HG03064 (cell line): Measurements from ENCODE around the gene TUSC2.
A peak's percentile ranks its signal among the peaks of the same experiment; 100 is the strongest.
"Not testable (repeated sequence)": the region's sequence is repeated elsewhere in the genome, so short reads cannot be mapped to it uniquely, and the experiment has no call there.

Source experiments
- ATAC-seq: cut with Tn5 transposase; IDR thresholded peaks from one replicate; pipeline ENCODE4 v1.9.1; 2021; ENCODE audit warnings: low read depth; ENCODE audit not compliant: unreplicated experiment

Gene TUSC2

GRCh38 chr3:50319894-50320625, 8.0 kb downstream of the TUSC2 start:
- no peak for ATAC-seq

- no peak for ATAC-seq
Observed at GRCh38 chr3:50319181-50319893, 8.7 kb downstream of the TUSC2 start.

- no peak for ATAC-seq
Observed at GRCh38 chr3:50318615-50319014, 9.4 kb downstream of the TUSC2 start.

- no peak for ATAC-seq
Observed at GRCh38 chr3:50318163-50318562, 9.9 kb downstream of the TUSC2 start.

GRCh38 chr3:50317300-50317699, 10.7 kb downstream of the TUSC2 start:
- ATAC-seq: no peak

- ATAC-seq: no peak
Observed at GRCh38 chr3:50316657-50317242, 11.3 kb downstream of the TUSC2 start.

GRCh38 chr3:50314816-50315215, 13.2 kb downstream of the TUSC2 start:
- ATAC-seq: no peak

GRCh38 chr3:50314342-50314741, 13.7 kb downstream of the TUSC2 start:
- no peak for ATAC-seq

- not testable (repeated sequence) for ATAC-seq
Observed at GRCh38 chr3:50312041-50312440, 16.0 kb downstream of the TUSC2 start.

GRCh38 chr3:50304601-50305000, 23.4 kb downstream of the TUSC2 start:
- no peak for ATAC-seq

GRCh38 chr3:50303013-50303815, 24.8 kb downstream of the TUSC2 start, which contains the start of gene HYAL1:
Gene HYAL1 (minus strand): TSS chr3:50303574. CDS start chr3:50302956, 618 bp downstream.
- ATAC-seq: no peak

GRCh38 chr3:50302095-50303012, 25.7 kb downstream of the TUSC2 start:
- no peak for ATAC-seq

GRCh38 chr3:50300681-50301254, 27.3 kb downstream of the TUSC2 start:
- no peak for ATAC-seq

- ATAC-seq: no peak
Observed at GRCh38 chr3:50299929-50300680, 27.9 kb downstream of the TUSC2 start.

GRCh38 chr3:50299638-50299928, 28.4 kb downstream of the TUSC2 start:
- ATAC-seq: no peak

- peak; percentile 80 for ATAC-seq
Observed at GRCh38 chr3:50298836-50299637, 29.0 kb downstream of the TUSC2 start, which contains the start of the genes HYAL3 and NAA80. Gene HYAL3 (minus strand): TSS chr3:50299405. CDS start chr3:50295602, 3,803 bp downstream. Gene NAA80 (minus strand): TSS chr3:50299405. CDS start chr3:50297463, 1,942 bp downstream.

GRCh38 chr3:50297896-50298725, 29.9 kb downstream of the TUSC2 start:
- ATAC-seq: no peak
